ENCODE data around the gene KIRREL3. TPM values are rescaled to one million over a fixed set of nuclear protein-coding genes. Genes with fewer than 3 reads are reported as not detected.

KIRREL3 gene
- total and polyA plus RNA-seq, 3 donors from 2014 or later = 1.0 to 1.1 (median 1.1) TPM

- no peaks in the 10 kb centered on the region for H3K9me3 ChIP-seq
- no peak overlapping the region for H3K27ac ChIP-seq
- TF ChIP-seq POLR2A (IDR thresholded peaks at IDR 0.05) (no peak), CTCF (IDR thresholded peaks at IDR 0.05) (no peak)
- no peaks in the 10 kb centered on the region for H3K36me3 ChIP-seq (ENCODE audit: low read depth, missing control alignments)
- H3K4me1 ChIP-seq = no peaks in the 10 kb centered on the region
- DNase-seq = no peak
- no peaks in the 10 kb centered on the region for H3K27me3 ChIP-seq
- no peak overlapping the region for H3K4me3 ChIP-seq
- intact Hi-C loops (cut with DNase I; ENCODE audit: low total_unique reads) = no loop called here
- 82 to 90% methylated on average over 21 of the region's 21 CpGs for WGBS, 2 donors
Observed at GRCh38 chr11:126489836-126490660, 510.5 kb downstream of the KIRREL3 start.

GRCh38 chr11:126488591-126489370 is 511.8 kb downstream of the KIRREL3 start:
- 90 to 95% methylated on average over 8 to 23 of the region's 23 CpGs for WGBS, 2 donors
- Histone ChIP-seq H3K9me3 (no peaks in the 10 kb centered on the region), H3K27ac (no peak overlapping the region), H3K4me1 (no peaks in the 10 kb centered on the region), H3K36me3 (ENCODE audit: low read depth, missing control alignments) (no peaks in the 10 kb centered on the region), H3K27me3 (no peaks in the 10 kb centered on the region), H3K4me3 (no peak overlapping the region)
- intact Hi-C loops (cut with DNase I; ENCODE audit: low total_unique reads) = no loop called here
- no peak for DNase-seq
- TF ChIP-seq POLR2A (IDR thresholded peaks at IDR 0.05) (no peak), CTCF (IDR thresholded peaks at IDR 0.05) (no peak)

GRCh38 chr11:126487711-126488110 is 512.9 kb downstream of the KIRREL3 start:
- Histone ChIP-seq H3K9me3 (no peaks in the 10 kb centered on the region), H3K36me3 (ENCODE audit: low read depth, missing control alignments) (no peaks in the 10 kb centered on the region), H3K4me3 (no peak overlapping the region), H3K4me1 (no peaks in the 10 kb centered on the region), H3K27me3 (no peaks in the 10 kb centered on the region), H3K27ac (no peak overlapping the region)
- 92 to 96% methylated on average over 8 of the region's 8 CpGs for WGBS, 2 donors
- intact Hi-C loops (cut with DNase I; ENCODE audit: low total_unique reads) = no loop called here
- DNase-seq = no peak
- no peak for TF ChIP-seq CTCF (IDR thresholded peaks at IDR 0.05)
- no peak for TF ChIP-seq POLR2A (IDR thresholded peaks at IDR 0.05)

GRCh38 chr11:126485986-126486635 is 514.5 kb downstream of the KIRREL3 start:
- Histone ChIP-seq H3K36me3 (ENCODE audit: low read depth, missing control alignments) (no peaks in the 10 kb centered on the region), H3K27me3 (no peaks in the 10 kb centered on the region), H3K4me1 (no peaks in the 10 kb centered on the region), H3K27ac (no peak overlapping the region), H3K9me3 (no peaks in the 10 kb centered on the region), H3K4me3 (no peak overlapping the region)
- TF ChIP-seq CTCF (IDR thresholded peaks at IDR 0.05) = no peak
- no peak for TF ChIP-seq POLR2A (IDR thresholded peaks at IDR 0.05)
- DNase-seq = no peak
- 85 to 91% methylated on average over 6 to 12 of the region's 12 CpGs for WGBS, 2 donors
- intact Hi-C loops (cut with DNase I; ENCODE audit: low total_unique reads) = no loop called here

Data from testis (tissue), 3 donors.